HepG2 (cell line): ENCODE measurements around the gene SCO1. TPM values are rescaled to one million over a fixed set of nuclear protein-coding genes. Genes with fewer than 3 reads are reported as not detected.

Experiments used
- CENPT ChIP-seq: sonication (generic); formaldehyde crosslinking; IDR thresholded peaks from 2 replicates; pipeline ENCODE4 v1.8.0; 2022; ENCODE audit warnings: low read depth, mild to moderate bottlenecking, moderate library complexity, missing genetic modification reagents
- GTF2F1 ChIP-seq: fragments of 150-350 bp; IDR thresholded peaks from 2 replicates; pipeline ENCODE4 v1.6.1; 2014; ENCODE audit warnings: low read length
- HNF4G ChIP-seq, 2 experiments: sonication (generic) in 1 of 2; formaldehyde crosslinking in 1 of 2; IDR thresholded peaks; 2 replicates each; pipeline versions ENCODE4 v1.4.0 to v1.6.1; 2011 to 2020; ENCODE audit warnings: borderline replicate concordance in 2 of 2, low read depth in 2 of 2, mild to moderate bottlenecking in 2 of 2, low read length in 1 of 2, missing genetic modification reagents in 1 of 2, moderate library complexity in 1 of 2
- MAX ChIP-seq: IDR thresholded peaks from 2 replicates; pipeline ENCODE4 v1.6.1; 2012; ENCODE audit warnings: inconsistent platforms
- MED8 ChIP-seq: sonication (generic); formaldehyde crosslinking; IDR thresholded peaks from 2 replicates; pipeline ENCODE4 v1.8.1; 2023; ENCODE audit warnings: mild to moderate bottlenecking, missing genetic modification reagents; ENCODE audit not compliant: insufficient replicate concordance
- TBP ChIP-seq: sonication (generic); formaldehyde crosslinking; IDR thresholded peaks from 2 replicates; pipeline ENCODE4 v1.5.0; 2020; ENCODE audit warnings: missing genetic modification reagents
- ZNF556 ChIP-seq: sonication (generic); formaldehyde crosslinking; IDR thresholded peaks from 2 replicates; pipeline ENCODE4 v1.4.0; 2020; ENCODE audit warnings: mild to moderate bottlenecking, missing genetic modification reagents, borderline replicate concordance
- ZNF614 ChIP-seq: IDR thresholded peaks from 2 replicates; pipeline ENCODE4 v1.6.1; 2018; ENCODE audit warnings: missing biosample characterization, missing genetic modification reagents, inconsistent platforms, borderline replicate concordance
- ZUFSP ChIP-seq: sonication (generic); formaldehyde crosslinking; IDR thresholded peaks from 2 replicates; pipeline ENCODE4 v1.9.0; 2021; ENCODE audit warnings: missing genetic modification reagents, mild to moderate bottlenecking, borderline replicate concordance
- polyA plus RNA-seq, 8 experiments: library from polyadenylated mRNA; depleted of rRNA in 3 of 8; stranded (reverse) in 7 of 8; unstranded in 1 of 8; fragments of >200 nt; fragmentation: Illumina TruSeq in 4 of 8; extraction: Trizol in 4 of 8; gene quantifications; 2 replicates each; pipeline versions ENCODE4 v1.2.1 to v1.2.3, GENCODE V29; 2011 to 2016; ENCODE audit warnings: low read depth in 4 of 8, missing spikeins in 1 of 8, mixed read lengths in 1 of 8; ENCODE audit not compliant: insufficient read depth in 1 of 8
- total RNA-seq, 5 experiments: library from RNA; depleted of rRNA; stranded (reverse); fragments of >200 nt; fragmentation: Illumina TruSeq; extraction: Trizol; gene quantifications; 2 replicates each; pipeline ENCODE4 v1.2.3, GENCODE V29; 2016; ENCODE audit warnings: low read depth in 1 of 5
- TF ChIP-seq, protein P1 (sequence below): sonication (generic); formaldehyde crosslinking; IDR thresholded peaks from 2 replicates; pipeline ENCODE4 v1.4.0; 2020; ENCODE audit warnings: mild to moderate bottlenecking, missing genetic modification reagents
- TF ChIP-seq, protein P2 (sequence below): sonication (generic); formaldehyde crosslinking; IDR thresholded peaks from 2 replicates; pipeline ENCODE4 v1.4.0; 2020; ENCODE audit warnings: missing genetic modification reagents
- TF ChIP-seq, protein P3 (sequence below): sonication (generic); formaldehyde crosslinking; IDR thresholded peaks from 2 replicates; pipeline ENCODE4 v1.4.0; 2020; ENCODE audit warnings: mild to moderate bottlenecking, missing genetic modification reagents, borderline replicate concordance
- TF ChIP-seq, protein P4 (sequence below): sonication (generic); formaldehyde crosslinking; IDR thresholded peaks from 2 replicates; pipeline ENCODE4 v1.8.0; 2023; ENCODE audit warnings: mild to moderate bottlenecking, missing genetic modification reagents
- TF ChIP-seq, protein P5 (sequence below): sonication (generic); formaldehyde crosslinking; IDR thresholded peaks from 2 replicates; pipeline ENCODE4 v1.9.0; 2021; ENCODE audit warnings: missing genetic modification reagents, mild to moderate bottlenecking, borderline replicate concordance
- TF ChIP-seq, protein P6 (sequence below): sonication (generic); formaldehyde crosslinking; IDR thresholded peaks from 2 replicates; pipeline ENCODE4 v1.5.0; 2020; ENCODE audit warnings: missing genetic modification reagents
- TF ChIP-seq, protein P7 (sequence below): IDR thresholded peaks from 2 replicates; pipeline ENCODE4 v1.6.1; 2016; ENCODE audit warnings: low read depth, control low read depth

The SCO1 gene
- total and polyA plus RNA-seq, 2 of the 13 experiments (the other 11 are each of a cell fraction or from before 2014, with no cell fraction given) = 11.4 to 50.3 TPM

- TF ChIP-seq HNF4G (IDR thresholded peaks at IDR 0.05; ENCODE audit: borderline replicate concordance, low read depth, low read length) (peak; percentile 81), HNF4G (CRISPR knock-in tag; IDR thresholded peaks at IDR 0.05; ENCODE audit: borderline replicate concordance, low read depth) (peak; percentile 75; the same call in 1 of the 2 replicates), MED8 (no peak), ZNF614 (CRISPR knock-in tag) (no peak), CENPT (CRISPR knock-in tag) (no peak), GTF2F1 (no peak), ZNF556 (CRISPR knock-in tag) (peak; percentile 52; the same call in 1 of the 2 replicates), TBP (CRISPR knock-in tag) (no peak), ZUFSP (CRISPR knock-in tag) (no peak), MAX (no peak)
- TF ChIP-seq, protein P1, sequence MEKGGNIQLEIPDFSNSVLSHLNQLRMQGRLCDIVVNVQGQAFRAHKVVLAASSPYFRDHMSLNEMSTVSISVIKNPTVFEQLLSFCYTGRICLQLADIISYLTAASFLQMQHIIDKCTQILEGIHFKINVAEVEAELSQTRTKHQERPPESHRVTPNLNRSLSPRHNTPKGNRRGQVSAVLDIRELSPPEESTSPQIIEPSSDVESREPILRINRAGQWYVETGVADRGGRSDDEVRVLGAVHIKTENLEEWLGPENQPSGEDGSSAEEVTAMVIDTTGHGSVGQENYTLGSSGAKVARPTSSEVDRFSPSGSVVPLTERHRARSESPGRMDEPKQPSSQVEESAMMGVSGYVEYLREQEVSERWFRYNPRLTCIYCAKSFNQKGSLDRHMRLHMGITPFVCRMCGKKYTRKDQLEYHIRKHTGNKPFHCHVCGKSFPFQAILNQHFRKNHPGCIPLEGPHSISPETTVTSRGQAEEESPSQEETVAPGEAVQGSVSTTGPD (CRISPR knock-in tag) = no peak
- TF ChIP-seq, protein P2, sequence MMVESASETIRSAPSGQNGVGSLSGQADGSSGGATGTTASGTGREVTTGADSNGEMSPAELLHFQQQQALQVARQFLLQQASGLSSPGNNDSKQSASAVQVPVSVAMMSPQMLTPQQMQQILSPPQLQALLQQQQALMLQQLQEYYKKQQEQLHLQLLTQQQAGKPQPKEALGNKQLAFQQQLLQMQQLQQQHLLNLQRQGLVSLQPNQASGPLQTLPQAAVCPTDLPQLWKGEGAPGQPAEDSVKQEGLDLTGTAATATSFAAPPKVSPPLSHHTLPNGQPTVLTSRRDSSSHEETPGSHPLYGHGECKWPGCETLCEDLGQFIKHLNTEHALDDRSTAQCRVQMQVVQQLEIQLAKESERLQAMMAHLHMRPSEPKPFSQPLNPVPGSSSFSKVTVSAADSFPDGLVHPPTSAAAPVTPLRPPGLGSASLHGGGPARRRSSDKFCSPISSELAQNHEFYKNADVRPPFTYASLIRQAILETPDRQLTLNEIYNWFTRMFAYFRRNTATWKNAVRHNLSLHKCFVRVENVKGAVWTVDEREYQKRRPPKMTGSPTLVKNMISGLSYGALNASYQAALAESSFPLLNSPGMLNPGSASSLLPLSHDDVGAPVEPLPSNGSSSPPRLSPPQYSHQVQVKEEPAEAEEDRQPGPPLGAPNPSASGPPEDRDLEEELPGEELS (CRISPR knock-in tag) = no peak
- TF ChIP-seq, protein P3, sequence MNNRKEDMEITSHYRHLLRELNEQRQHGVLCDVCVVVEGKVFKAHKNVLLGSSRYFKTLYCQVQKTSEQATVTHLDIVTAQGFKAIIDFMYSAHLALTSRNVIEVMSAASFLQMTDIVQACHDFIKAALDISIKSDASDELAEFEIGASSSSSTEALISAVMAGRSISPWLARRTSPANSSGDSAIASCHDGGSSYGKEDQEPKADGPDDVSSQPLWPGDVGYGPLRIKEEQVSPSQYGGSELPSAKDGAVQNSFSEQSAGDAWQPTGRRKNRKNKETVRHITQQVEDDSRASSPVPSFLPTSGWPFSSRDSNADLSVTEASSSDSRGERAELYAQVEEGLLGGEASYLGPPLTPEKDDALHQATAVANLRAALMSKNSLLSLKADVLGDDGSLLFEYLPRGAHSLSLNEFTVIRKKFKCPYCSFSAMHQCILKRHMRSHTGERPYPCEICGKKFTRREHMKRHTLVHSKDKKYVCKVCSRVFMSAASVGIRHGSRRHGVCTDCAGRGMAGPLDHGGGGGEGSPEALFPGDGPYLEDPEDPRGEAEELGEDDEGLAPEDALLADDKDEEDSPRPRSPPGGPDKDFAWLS (CRISPR knock-in tag) = no peak
- TF ChIP-seq, protein P4, sequence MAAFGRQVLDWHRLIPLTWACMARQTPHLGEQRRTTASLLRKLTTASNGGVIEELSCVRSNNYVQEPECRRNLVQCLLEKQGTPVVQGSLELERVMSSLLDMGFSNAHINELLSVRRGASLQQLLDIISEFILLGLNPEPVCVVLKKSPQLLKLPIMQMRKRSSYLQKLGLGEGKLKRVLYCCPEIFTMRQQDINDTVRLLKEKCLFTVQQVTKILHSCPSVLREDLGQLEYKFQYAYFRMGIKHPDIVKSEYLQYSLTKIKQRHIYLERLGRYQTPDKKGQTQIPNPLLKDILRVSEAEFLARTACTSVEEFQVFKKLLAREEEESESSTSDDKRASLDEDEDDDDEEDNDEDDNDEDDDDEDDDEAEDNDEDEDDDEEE (CRISPR knock-in tag) = no peak
- TF ChIP-seq, protein P5, sequence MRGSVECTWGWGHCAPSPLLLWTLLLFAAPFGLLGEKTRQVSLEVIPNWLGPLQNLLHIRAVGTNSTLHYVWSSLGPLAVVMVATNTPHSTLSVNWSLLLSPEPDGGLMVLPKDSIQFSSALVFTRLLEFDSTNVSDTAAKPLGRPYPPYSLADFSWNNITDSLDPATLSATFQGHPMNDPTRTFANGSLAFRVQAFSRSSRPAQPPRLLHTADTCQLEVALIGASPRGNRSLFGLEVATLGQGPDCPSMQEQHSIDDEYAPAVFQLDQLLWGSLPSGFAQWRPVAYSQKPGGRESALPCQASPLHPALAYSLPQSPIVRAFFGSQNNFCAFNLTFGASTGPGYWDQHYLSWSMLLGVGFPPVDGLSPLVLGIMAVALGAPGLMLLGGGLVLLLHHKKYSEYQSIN = no peak
- TF ChIP-seq, protein P6, sequence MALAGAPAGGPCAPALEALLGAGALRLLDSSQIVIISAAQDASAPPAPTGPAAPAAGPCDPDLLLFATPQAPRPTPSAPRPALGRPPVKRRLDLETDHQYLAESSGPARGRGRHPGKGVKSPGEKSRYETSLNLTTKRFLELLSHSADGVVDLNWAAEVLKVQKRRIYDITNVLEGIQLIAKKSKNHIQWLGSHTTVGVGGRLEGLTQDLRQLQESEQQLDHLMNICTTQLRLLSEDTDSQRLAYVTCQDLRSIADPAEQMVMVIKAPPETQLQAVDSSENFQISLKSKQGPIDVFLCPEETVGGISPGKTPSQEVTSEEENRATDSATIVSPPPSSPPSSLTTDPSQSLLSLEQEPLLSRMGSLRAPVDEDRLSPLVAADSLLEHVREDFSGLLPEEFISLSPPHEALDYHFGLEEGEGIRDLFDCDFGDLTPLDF = no peak
- TF ChIP-seq, protein P7, sequence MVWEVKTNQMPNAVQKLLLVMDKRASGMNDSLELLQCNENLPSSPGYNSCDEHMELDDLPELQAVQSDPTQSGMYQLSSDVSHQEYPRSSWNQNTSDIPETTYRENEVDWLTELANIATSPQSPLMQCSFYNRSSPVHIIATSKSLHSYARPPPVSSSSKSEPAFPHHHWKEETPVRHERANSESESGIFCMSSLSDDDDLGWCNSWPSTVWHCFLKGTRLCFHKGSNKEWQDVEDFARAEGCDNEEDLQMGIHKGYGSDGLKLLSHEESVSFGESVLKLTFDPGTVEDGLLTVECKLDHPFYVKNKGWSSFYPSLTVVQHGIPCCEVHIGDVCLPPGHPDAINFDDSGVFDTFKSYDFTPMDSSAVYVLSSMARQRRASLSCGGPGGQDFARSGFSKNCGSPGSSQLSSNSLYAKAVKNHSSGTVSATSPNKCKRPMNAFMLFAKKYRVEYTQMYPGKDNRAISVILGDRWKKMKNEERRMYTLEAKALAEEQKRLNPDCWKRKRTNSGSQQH (CRISPR knock-in tag) = no peak
Measured at GRCh38 chr17:10725262-10725661, 27.9 kb upstream of the SCO1 start (continued).
